GM21717 (cell line): ENCODE measurements around the gene METTL17.
"Not testable (repeated sequence)": the region's sequence is repeated elsewhere in the genome, so short reads cannot be mapped to it uniquely, and the experiment has no call there.

Experiments used
- ATAC-seq: cut with Tn5 transposase; IDR thresholded peaks from one replicate; pipeline ENCODE4 v1.9.1; 2021; ENCODE audit warnings: mild to moderate bottlenecking, moderate library complexity; ENCODE audit not compliant: unreplicated experiment

Gene METTL17

DNA sequence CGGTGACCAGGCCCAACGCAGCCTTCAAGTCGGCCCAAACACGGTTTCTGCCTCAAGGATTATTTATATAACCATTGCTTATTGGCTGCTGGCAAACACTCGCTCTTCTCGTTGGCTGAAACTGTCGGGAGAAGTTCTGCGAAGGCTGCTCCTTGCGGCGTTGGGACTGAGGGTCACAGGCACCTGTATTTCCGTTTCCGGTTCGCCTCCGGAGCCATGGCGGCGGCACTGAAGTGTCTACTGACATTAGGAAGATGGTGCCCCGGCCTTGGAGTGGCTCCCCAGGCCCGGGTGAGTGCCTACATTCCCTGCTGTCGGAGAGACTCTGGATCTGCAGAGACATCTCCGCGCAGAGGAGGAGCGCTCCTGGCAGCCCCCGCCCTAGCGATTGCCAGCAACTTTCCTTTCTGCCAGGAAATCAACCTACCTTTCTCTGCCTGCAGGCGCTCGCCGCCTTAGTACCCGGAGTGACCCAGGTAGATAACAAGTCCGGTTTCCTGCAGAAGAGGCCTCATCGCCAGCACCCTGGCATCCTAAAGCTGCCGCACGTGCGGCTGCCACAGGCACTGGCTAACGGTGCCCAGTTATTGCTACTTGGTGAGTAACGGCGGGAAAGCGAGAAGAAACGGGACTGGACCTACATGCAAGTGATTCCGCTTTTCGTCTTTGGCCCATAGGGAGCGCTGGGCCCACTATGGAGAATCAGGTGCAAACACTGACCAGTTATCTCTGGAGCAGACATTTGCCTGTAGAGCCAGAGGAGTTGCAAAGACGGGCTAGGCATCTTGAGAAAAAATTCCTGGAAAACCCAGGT is at the start of gene METTL17:
Gene METTL17 (plus strand): TSS at position 194 of the 814 bp plus-strand sequence. CDS start 23 bp downstream, at position 217.
- ATAC-seq: peak; percentile 91

DNA sequence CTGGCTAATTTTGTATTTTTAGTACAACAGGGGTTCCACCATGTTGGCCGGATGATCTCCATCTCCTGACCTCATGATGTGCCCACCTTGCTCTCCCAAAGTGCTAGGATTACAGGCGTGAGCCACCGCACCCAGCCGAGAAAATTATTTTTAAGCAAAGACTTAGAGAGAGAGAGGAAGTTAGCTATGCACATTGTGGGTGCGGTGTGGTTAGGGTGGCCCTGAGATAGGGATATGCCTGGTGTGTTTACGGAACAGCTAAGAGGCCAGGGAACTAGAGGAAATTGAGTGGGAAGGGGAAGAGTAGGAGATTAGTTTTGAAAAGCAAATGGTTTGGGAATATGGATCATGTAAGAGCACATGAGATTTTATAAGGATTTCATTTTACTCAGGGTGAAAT is 44.6 kb upstream of the METTL17 start:
- not testable (repeated sequence) for ATAC-seq

DNA sequence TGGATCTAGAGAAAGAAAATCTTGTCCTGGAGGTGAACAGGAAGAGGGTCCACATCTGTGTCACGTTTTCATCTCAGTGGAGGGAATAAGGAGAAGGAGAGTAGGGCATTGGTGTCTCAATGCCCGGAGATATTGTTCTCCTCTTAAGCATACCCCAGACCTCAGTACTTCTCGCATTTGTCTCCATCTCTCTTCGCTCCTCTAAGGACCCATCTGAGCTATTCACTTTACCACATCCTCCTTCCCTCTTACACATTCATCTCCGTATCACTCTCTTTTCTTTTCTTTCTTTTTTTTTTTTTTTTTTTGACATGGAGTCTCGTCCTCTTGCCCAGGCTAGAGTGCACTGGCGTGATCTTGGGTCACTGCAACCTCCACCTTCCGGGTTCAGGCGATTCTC is 43.1 kb upstream of the METTL17 start:
- ATAC-seq: not testable (repeated sequence)

GRCh38 chr14:20954736-20955537 is 34.8 kb upstream of the METTL17 start, which contains the start of gene RNASE2:
Gene RNASE2 (plus strand): TSS chr14:20955487. CDS start chr14:20955772, 285 bp downstream.
- ATAC-seq: not testable (repeated sequence)

- ATAC-seq: not testable (repeated sequence)
Measured at GRCh38 chr14:20955538-20955873, 34.3 kb upstream of the METTL17 start.

DNA sequence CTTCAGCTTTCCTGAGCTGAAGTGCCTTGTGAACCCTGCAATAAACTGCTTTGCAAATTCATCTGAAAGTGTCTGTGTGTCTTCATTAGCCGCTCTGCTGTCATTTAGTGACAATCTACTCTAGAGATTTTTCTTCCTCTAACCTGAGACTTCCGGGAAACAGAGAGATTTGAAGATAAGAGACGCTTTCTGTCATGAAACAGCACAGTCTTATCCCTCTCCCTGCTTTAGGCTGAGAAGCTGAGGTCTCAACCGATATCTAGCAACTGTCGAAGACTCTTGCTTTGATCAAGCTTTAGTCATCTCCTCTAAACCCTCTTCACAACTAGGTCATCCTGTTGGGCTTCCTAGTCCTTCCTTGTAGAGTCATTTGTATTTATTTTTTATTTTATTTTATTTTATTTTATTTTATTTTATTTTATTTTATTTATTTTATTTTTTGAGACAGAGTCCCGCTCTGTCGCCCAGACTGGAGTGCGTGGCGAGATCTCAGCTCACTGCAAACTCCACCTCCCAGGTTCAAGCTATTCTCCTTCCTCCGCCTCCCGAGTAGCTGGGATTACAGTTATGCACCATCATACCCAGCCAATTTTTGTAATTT is 33.3 kb upstream of the METTL17 start:
- no peak for ATAC-seq

DNA sequence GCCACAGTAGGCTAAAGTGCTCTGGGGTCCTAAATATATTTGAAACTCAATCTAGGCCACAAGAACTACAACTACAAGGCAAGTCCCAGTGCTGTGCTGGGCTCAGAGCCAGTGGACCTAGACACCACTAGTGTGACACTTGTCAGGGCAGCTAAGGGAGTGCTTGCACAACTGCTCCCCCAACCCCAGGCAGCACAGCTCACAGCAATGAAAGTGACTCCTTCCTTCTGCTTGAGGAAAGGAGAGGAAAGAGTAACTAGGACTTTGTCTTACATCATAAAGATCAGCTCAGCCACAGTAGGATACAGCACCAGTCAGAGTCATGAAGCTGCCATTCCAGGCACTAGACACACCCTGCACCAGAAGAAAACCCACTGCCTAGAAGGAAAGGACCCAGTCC is 30.8 kb upstream of the METTL17 start:
- ATAC-seq: not testable (repeated sequence)

DNA sequence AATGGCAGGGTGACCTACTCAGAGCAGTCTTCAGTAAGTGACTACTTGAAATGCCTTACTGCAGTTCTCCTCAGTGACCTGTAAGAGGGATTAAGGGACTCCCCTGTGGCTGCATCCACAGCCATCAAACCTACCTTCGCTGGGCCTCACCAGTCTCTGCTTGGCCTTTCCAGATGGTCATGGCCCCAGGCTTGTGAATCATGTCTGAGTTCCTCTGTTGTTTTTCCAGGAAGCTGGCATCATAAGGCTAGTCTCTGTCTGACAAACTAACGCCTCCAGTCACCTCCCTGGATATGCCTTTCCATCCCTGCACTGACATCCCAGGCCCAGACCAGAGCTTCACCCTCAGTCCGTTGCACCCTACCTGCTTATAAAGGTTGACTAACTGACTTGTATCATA is 20.4 kb upstream of the METTL17 start:
- no peak for ATAC-seq

GRCh38 chr14:20970647-20970982 is 19.2 kb upstream of the METTL17 start:
- ATAC-seq: peak; percentile 9

GRCh38 chr14:20970983-20971704 is 18.6 kb upstream of the METTL17 start:
- ATAC-seq: peak; percentile 89

GRCh38 chr14:20971705-20972021 is 18.1 kb upstream of the METTL17 start:
- peak; percentile 31 for ATAC-seq

DNA sequence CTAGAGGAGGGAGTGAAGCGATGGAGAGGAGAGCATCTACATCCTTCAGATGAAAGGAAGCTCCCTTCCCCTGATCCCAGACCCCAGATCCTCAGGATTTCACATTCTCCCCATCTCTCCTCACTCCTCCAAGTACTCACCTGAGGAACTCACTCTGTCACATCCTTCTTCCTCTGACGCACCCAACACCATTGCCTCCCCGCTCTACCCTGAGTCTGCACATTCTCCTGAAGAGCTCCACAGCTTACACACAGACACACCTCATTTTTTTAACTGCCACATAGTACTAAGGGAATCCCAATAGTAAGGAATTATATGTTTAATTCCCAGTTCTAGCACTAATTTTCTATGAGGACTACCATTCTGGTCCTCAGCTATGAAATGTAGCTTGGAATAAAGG is 16.3 kb upstream of the METTL17 start:
- ATAC-seq: no peak

- no peak for ATAC-seq
Measured at GRCh38 chr14:20976291-20976690, 13.5 kb upstream of the METTL17 start.

DNA sequence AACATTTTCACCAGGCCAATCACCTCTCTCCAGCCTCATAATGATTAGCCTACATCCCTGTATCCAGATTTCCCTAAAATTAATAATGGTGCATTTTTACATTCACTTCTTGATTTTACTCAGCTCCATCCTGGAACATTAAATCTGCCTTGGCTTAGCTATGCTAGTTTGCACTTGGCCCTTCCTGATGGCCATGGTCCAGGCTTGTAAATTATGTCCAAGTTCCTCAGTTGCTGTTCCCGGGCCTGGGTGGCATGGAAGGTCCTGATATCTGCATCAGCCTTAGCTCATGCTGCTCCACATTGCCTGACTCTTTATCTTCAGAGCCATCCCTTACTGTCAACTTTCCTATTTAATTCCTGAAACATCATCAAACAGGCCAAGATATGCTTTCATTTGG is 11.1 kb upstream of the METTL17 start:
- ATAC-seq: no peak

GRCh38 chr14:20980906-20981305 is 8.9 kb upstream of the METTL17 start:
- no peak for ATAC-seq

DNA sequence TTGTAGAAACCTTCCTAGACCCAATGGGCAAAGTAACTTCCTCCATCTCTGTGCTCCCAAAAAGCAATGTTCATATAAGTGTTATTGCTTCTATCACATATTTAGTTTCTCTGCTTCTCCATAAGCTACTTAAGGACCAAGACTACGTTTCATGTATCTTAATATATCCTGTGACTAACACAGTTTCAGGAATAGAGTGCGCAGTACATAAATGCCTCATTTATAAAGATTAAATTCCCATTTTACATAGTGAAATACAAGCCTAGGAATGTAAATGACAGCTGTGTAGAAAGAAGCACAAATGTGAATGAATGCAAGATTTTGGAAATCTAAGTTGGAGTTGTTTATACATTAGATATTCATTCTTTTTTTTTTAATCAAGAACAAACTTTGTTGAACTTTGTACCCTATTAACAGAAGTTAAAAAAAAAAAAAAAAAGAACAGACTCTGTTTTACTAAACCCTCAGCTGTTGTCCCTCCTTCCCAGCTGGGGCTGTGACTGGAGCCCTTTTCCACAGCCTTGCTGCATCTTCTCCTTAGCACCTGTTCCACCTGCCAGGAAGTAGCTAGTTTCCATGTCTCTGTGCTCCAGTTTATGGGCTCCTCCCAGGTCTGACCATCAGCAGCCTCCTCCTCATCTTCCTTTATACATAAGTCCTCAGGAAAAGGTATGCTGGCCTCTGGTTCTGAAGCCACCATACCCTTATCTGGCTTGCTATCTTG is 7.0 kb upstream of the METTL17 start:
- no peak for ATAC-seq

GRCh38 chr14:20985650-20986049 is 4.1 kb upstream of the METTL17 start:
- not testable (repeated sequence) for ATAC-seq

DNA sequence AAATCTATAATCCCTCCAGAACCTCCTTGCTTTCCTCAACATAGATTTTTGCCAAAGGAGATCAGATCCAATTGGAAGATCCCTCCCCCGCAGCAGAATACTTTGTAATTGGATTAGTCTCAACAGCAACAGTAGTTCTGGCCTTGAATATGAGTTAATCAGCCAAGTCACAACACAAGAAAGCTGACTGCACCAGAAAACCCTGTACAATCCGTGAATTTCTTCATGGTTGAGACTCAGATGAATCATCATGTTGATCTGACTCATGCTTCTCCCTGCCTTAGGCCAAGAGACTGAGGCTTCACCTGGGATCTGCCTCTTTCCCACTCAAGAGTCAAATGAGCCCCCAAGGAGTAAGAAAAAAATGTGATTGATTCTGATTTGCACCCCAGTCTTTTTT is 3.0 kb upstream of the METTL17 start:
- no peak for ATAC-seq

DNA sequence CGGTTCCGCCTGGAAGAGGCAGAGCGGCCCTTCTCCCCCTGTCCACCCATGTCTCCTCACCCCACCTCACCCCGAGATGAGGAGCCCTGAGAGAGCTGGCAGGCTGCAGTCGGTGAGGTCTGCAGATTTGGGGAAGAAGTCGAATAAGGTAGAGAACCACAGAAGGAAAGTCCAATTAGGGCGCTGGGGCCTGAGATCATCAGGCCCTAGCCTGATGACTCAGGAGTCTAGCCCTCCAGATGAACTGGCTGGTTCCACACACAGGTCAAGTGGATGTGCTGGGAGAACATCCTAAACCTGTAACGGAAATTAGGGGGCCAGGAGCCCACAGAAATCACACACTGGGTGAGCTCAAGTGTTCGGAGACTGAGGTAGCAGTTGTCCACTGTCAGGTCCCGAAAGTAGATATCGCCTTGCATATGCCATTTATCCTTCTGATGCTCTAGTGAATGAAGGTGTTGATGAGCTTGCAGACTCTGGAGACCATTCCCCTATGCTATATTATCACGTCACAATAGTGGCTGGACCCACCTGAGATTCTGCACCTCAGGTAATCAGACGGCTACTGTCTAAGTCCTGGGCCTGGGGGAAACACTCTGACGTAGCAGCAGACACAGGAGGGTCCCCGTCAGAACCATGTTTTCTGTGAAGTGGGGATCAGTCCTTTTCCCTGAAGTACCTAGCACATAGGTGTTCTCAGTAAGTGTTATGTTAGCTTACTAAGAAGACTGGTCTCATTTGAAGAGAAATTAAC is 886 bp upstream of the METTL17 start:
- ATAC-seq: no peak

GRCh38 chr14:20989471-20989786 is 351 bp upstream of the METTL17 start:
- no peak for ATAC-seq
